D721Med (cell line): Measurements from ENCODE around the gene RPP38.

Experiments
- DNase-seq: peaks from one replicate; pipeline ENCODE4 v3.0.0; 2011; ENCODE audit warnings: low spot score; ENCODE audit not compliant: insufficient read length
- FAIRE-seq: peaks from 2 replicates; lab custom pipeline; 2011; peaks lifted over from hg19 to GRCh38; lab: Jason Lieb, UNC
- CTCF ChIP-seq: IDR thresholded peaks from 2 replicates; pipeline ENCODE4 v1.5.1; 2012; ENCODE audit warnings: mild to moderate bottlenecking, control low read depth; ENCODE audit not compliant: insufficient read depth; ENCODE audit errors: missing control alignments

RPP38 gene

GRCh38 chr10:15149042-15149771 lies 52.1 kb downstream of the RPP38 start:
- no peak for TF ChIP-seq CTCF
- FAIRE-seq (peak; percentile 11), DNase-seq (no peak)

- DNase-seq = no peak
- no peak for TF ChIP-seq CTCF
- no peak for FAIRE-seq
Observed at GRCh38 chr10:15150563-15150962, 53.4 kb downstream of the RPP38 start.

- DNase-seq = no peak
- no peak for TF ChIP-seq CTCF
- no peak for FAIRE-seq
Observed at GRCh38 chr10:15152556-15152955, 55.4 kb downstream of the RPP38 start.
